GOT3 (cell line): ENCODE results near the gene PTX4.

Experiments used
- DNase-seq: peaks from one replicate; lab custom pipeline; 2025; ENCODE audit warnings: mixed read lengths; lab: John Stamatoyannopoulos, UW

The PTX4 gene

GRCh38 chr16:1488619-1489018, at the start of gene PTX4:
Gene PTX4 (minus strand): TSS chr16:1488944. CDS start chr16:1488909, 35 bp downstream.
- DNase-seq, result no peak

GRCh38 chr16:1537763-1538289, 49.1 kb upstream of the PTX4 start:
- DNase-seq, result no peak

- DNase-seq, result no peak
These were observed 48.4 kb upstream of the PTX4 start for GRCh38 chr16:1537138-1537577.

DNA sequence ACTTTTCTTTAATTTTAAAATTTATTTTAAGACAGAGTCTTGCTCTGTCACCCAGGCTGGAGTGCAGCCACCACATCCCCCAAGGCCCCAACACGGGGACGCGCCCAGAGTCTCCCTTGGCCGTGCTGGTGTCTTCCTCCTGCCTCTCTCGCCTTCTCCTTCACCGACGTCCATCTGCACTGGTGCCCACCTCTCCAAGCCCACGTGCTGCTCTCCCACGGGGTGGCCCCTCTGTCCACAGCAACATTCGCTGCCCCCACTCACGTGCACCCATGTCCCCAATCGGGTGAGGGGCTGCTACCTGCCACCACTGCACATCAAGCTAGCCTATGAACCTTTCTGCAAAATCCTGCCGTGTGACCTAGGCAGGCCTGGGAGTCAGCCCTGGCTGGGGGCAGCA, 47.9 kb upstream of the PTX4 start:
- no peak for DNase-seq

DNA sequence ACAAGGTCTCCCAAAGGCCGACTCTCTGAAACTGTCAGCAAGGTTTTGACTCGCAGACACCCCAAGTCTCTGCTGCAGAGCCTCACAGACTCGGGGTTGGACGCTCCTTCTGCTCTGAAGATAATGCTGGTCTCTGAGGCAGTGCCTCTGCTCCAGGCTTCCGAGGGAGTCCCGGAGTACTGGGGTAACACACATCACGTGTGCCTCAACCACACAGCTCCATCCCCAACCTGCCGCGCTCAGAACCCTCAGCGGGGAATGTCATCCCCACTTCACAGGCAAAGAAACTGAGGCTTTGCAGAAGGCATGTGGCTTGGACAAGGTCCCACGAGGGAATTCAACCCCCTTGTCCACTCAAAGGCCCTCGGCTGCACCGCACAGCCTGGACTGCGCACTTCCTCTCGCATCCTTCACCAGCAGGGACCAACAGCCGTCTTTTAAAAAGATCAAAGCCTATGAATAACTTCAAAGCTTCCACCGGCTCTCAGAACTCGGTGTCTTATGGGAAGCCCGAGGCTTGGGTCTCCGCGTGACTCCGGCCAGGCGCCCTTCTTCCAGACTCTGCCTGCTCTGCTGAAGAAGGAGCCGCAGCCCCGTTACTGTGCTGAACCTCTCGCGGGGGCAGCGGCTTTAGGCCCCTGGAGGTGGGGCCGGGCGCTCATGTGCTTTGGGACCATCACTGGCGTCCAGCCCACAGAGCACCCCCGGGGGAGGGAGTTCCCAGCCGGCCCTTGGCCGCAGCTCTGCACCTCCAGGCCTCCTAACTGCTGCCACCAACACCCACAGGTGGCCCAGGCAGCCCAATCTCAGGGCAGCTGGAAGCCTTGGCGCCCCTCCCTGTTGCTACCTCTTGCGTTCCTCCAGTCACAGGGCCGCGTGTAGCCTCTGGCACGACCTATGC, 46.9 kb upstream of the PTX4 start:
- DNase-seq, result no peak

- DNase-seq, result no peak
These were observed 45.6 kb upstream of the PTX4 start for GRCh38 chr16:1534021-1535020.

- no peak for DNase-seq
These were observed 44.8 kb upstream of the PTX4 start, which contains the start of gene TMEM204 for GRCh38 chr16:1533443-1533951. Gene TMEM204 (plus strand): TSS chr16:1533666. CDS start chr16:1534276, 610 bp downstream.

DNA sequence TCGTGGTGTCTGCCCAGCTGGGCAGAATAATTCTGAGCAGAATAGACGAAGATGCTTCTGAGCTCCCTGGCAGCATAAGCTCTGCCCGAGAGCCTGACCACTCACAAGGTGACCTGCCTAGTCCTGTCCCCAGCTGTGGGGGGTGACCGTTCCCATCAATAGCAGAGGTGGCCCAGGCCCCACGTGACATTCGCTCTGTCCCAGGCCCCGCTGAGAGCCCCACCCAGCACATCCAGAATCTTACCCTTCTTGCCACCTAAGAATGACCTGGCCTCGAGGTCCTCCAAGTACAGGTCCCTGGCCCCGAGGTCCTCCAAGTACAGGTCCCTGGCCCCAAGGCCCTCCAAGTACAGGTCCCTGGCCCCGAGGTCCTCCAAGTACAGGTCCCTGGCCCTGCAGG, 44.0 kb upstream of the PTX4 start:
- DNase-seq, result no peak

DNA sequence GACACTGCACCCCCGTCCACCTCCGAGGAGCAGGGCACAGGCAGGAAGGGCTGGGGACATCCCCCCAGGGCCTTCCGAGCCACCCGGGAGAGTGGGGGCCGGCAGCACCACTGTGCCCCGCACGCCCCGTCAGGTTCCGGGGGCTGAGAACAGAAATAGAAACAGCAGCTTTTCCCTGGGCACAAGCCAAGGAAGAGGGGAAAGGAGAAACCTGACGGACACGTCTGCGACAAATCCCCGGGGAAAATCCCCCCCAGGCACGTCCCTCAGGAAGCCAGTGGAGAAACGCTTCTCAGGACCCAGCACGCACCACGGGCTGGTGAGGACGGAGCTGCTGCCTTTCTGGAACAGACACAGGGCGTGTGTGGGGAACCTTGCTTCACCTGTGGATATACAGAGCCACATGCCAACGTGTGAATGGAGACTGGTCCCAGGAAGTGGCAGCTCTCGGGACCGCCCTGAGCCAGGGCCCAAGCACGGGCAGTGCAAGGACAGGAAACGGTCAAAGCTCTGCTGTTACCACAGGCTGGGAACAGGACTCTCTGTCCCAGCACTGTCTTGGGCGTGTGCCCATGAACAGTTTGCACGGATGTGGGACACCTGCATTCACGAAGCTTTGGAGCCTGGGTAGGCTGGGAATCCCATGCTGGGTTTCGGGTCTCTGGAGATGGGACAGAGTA, 43.5 kb upstream of the PTX4 start:
- DNase-seq, result no peak

DNA sequence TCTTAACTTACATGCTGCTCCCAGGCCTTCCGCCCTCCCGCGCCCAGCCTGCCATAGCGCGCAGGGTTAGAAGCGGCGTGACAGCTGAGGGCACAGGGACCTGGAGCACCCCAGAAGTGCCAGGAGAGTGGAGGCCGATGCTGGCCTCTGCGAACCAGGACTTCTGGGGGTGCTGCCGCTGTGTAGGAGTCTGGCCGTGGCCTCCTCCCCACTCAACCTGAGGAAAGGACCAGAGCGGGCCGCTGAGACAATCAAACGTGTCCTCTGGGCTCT, 42.8 kb upstream of the PTX4 start:
- DNase-seq, result no peak

GRCh38 chr16:1530883-1531637, 42.3 kb upstream of the PTX4 start:
- DNase-seq, result no peak

GRCh38 chr16:1530349-1530882, 41.7 kb upstream of the PTX4 start:
- no peak for DNase-seq

DNA sequence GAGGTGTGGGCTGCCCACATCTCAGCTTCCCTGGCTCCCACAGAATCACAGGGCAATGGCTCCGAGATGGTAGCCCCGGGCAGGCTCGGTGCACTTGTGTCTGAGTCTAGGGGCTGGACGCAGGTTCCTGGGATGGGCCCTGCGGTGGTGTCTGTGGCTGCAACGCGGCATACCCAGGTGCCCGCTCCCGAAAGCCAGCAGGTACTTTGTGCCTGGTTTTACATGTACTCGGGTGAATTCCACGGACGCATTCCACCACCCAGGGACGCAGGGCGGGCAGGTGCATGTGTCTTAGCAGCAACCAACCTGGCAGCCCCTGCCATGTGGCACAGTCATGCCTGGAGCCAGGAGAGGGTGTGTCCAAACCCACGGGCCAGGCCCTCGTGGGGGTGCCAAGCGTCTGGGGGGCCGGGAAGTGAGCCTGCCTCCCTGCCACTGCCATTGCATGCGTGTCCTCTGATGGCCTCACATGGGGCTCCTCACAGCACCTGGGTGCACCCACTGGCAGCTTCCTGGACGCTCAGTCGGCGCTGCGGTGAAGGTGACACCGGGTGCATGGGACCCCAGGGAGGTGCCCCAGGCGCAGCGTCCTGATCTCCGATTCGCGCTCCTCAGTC, 40.3 kb upstream of the PTX4 start:
- DNase-seq, result no peak

GRCh38 chr16:1527836-1528811, 39.4 kb upstream of the PTX4 start:
- no peak for DNase-seq

- no peak for DNase-seq
These were observed 38.1 kb upstream of the PTX4 start for GRCh38 chr16:1526608-1527555.

DNA sequence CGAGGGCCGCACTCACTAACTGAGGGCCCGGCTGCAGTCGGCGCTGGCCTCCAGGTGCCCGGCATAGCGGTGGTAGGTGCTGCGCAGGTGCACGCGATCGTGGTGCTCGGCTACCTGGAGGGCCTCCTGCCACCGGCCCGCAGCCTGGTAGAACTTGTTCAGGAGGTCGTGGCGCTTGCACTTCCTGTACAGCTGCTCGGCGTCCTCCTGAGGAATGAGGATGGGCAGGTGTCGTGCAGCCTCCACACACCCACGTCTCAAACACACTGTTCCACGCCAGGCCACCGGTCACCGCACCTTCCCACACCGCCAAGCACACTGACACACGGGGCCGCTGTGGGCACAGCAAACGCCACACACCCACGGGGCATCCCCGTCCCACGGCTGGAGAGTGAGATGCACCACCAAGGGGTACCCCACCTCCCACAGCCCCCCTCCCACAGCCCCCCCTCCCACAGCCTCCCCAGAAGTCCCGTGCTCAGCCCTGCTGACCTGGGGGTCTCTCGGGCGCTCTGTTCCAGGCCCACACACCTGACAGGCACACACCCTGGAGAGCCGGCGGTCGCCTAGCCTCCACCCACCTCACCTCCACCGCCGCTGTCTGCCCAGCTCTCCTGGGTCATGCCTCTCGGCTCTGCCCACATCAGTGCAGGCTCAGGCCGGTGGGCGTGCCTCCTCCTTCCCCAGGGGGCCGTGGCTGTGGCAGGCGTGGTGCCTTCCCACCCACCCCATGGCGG, 37.3 kb upstream of the PTX4 start:
- DNase-seq, result no peak

DNA sequence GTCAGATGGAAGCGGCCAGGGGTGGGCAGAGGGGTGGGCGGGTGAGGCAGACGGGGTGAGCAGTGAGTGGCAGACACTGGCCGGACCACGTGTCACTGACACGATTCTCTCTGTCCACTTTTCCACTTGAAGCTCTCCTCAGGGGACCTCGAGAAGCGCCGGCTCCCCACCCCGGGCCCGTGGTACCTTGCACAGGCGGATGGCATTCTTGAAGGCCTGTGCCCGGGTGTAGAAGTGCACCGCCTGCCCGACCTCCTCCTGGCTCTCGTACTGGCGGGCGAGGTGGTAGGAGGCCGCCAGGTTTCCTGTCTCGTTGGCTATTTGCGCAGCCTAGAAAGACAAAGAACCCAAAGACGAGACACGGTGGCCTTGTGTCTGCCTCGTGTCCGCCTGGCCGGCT, 35.6 kb upstream of the PTX4 start:
- no peak for DNase-seq
